ENCODE measurements around the gene SEC11C.

Gene SEC11C
- long read RNA-seq, donor 1, transcript SEC11C-204 (6 exons, 1,202 nt), result major isoform, 59 of 83 reads
- long read RNA-seq, donor 1, transcript SEC11C-203 (3 exons, 1,088 nt), result minor isoform, 9 of 83 reads
- long read RNA-seq, donor 1, partial matches to known transcripts, result 7 of 83 reads
- long read RNA-seq, donor 1, other reads (novel, unspliced or antisense), result 0 of 83 reads
- long read RNA-seq, donor 2, transcript SEC11C-204 (6 exons, 1,202 nt), result major isoform, 31 of 37 reads
- long read RNA-seq, donor 2, partial matches to known transcripts, result 0 of 37 reads
- long read RNA-seq, donor 2, other reads (novel, unspliced or antisense), result 0 of 37 reads
- long read RNA-seq, donor 3, transcript SEC11C-204 (6 exons, 1,202 nt), result major isoform, 16 of 24 reads
- long read RNA-seq, donor 3, partial matches to known transcripts, result 0 of 24 reads
- long read RNA-seq, donor 3, other reads (novel, unspliced or antisense), result 0 of 24 reads
- long read RNA-seq, donor 4, transcript SEC11C-204 (6 exons, 1,202 nt), result major isoform, 22 of 34 reads
- long read RNA-seq, donor 4, partial matches to known transcripts, result 0 of 34 reads
- long read RNA-seq, donor 4, other reads (novel, unspliced or antisense), result 0 of 34 reads
- long read RNA-seq, donor 5, transcript SEC11C-202 (4 exons, 2,054 nt), result minor isoform, 5 of 49 reads
- long read RNA-seq, donor 5, transcript SEC11C-204 (6 exons, 1,202 nt), result major isoform, 36 of 49 reads
- long read RNA-seq, donor 5, transcript SEC11C-205 (5 exons, 718 nt), result minor isoform, 6 of 49 reads
- long read RNA-seq, donor 5, partial matches to known transcripts, result 0 of 49 reads
- long read RNA-seq, donor 5, other reads (novel, unspliced or antisense), result 0 of 49 reads
- long read RNA-seq, donor 6, transcript SEC11C-204 (6 exons, 1,202 nt), result major isoform, 23 of 32 reads
- long read RNA-seq, donor 6, partial matches to known transcripts, result 0 of 32 reads
- long read RNA-seq, donor 6, other reads (novel, unspliced or antisense), result 0 of 32 reads
- long read RNA-seq, donor 7, result 0 reads
- long read RNA-seq, donor 8, transcript SEC11C-204 (6 exons, 1,202 nt), result major isoform, 41 of 48 reads
- long read RNA-seq, donor 8, partial matches to known transcripts, result 0 of 48 reads
- long read RNA-seq, donor 8, other reads (novel, unspliced or antisense), result 0 of 48 reads

GRCh38 chr18:59139615-59140301 is at the start of gene SEC11C:
TSS of gene SEC11C (plus strand) at chr18:59139884. CDS start at chr18:59139949, 65 bp downstream.
- peak; percentile 98 for DNase-seq

GRCh38 chr18:59090966-59091603 is 48.6 kb upstream of the SEC11C start:
- DNase-seq, result no peak

- no peak for DNase-seq
Observed at GRCh38 chr18:59093668-59094067, 46.0 kb upstream of the SEC11C start.

DNA sequence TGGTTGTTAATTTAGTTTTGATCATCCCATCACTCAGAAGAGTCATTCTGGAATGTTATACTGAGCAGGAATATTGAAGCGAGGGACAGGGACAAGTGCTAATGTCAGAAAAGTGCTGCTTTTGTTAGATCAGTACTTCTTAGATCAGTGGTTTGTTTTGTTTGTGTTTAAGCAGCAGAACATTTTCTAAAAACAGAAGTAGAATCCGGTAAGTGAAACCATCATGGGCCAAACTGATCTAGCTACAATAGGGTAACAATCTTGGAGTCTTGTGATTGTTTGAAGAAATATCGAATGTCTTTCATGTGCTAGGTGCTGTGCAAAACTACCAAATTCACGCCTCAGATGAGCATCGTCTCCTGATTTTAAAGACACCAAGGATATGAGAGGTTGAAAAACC is 45.1 kb upstream of the SEC11C start:
- DNase-seq, result no peak

DNA sequence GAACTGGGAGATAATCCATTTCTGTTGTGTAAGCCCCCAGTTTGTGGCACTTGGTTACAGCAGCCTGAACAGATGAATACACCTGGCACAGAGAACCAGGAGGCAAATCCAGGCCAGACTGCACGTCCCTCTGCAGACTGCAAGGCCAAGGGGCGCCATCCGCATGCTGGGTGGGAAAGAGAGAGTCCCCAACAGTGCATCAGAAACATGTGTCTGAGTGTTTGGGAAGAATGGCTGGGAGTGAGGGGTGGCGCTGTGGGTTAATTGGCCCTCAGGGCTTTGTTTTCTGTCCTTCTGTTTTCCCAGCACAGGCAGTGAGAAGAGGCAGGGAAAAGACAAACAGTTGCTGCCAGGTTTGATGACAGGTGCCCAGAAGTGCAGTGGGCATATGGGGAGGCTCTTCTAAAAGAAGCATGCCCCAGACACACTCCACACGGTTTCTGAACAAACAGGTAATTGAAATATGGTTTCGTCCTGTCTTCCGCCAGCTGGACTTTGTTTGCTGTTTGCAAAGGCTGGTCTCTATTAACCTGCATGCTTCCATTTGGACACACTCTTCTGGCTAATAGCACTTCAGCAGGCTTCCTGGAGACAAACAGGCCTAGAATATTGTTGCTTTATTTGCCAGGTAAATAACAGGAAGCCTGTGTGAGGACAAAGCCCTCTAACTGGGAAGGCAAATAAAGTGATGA is 43.4 kb upstream of the SEC11C start:
- DNase-seq, result no peak

DNA sequence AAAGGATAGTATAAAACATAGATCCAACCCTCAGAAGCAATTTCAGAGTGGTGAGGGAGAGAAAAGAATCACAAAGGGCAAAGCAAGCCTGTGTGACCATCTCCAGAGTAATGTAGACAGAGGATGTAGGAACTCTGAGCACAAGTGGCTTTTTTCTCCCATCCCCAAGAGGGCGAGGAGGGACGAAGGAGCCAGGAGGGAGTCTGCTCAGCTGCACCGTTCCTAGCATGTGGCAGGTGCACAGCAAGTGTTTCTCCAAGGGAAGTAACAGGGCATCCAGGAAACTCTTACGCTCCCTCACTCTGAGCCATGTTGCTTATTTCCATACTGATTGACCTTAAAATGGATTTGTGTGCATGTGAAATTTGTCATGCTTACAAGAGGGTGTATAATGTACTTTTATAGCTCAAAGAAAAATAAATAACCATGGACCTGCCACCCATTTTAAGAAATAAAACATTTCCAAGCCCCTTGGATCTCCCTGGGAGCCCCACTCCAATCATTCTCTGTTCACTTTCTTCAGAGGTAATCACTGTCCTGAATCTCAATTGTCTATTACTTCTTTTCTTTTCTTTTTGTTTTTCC is 37.8 kb upstream of the SEC11C start:
- no peak for DNase-seq

DNA sequence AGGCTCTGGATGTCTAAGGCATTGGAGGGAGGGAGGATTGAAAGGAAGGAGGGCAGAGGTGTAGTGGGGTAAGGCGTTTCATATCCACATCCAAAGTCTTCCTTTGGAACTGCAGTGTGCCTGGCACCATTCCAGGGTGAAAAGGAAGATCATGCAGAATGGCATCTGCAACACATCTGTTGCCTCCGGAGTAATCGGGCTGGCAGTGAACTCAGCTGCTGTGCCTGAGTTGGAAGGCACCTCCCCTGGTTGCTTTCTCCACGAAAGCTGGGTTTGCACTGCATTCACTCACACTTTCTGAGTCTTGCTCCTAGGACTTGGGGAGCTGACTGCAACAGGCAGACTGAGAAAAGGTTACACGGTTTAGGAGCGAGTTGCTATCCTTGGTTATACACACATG is 30.3 kb upstream of the SEC11C start:
- DNase-seq, result no peak

DNA sequence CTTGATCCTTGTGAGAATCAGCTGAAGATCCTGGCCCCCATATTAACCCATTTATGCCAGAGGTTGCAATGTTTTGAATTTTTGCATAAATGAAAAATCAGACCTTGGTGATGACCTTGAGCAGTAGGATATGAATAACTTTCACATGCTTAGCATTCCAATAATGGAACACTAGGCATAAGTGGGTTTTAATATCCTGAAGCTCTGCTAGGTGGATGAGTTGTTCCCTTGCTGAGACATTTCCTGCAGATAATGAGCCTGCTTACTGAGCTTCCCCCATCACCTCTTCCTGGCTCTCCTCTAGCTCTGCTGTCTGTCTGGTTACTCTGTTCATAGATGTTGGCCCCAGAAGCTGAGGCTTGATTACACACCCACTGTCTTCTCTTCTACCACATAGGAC is 25.5 kb upstream of the SEC11C start:
- no peak for DNase-seq

DNA sequence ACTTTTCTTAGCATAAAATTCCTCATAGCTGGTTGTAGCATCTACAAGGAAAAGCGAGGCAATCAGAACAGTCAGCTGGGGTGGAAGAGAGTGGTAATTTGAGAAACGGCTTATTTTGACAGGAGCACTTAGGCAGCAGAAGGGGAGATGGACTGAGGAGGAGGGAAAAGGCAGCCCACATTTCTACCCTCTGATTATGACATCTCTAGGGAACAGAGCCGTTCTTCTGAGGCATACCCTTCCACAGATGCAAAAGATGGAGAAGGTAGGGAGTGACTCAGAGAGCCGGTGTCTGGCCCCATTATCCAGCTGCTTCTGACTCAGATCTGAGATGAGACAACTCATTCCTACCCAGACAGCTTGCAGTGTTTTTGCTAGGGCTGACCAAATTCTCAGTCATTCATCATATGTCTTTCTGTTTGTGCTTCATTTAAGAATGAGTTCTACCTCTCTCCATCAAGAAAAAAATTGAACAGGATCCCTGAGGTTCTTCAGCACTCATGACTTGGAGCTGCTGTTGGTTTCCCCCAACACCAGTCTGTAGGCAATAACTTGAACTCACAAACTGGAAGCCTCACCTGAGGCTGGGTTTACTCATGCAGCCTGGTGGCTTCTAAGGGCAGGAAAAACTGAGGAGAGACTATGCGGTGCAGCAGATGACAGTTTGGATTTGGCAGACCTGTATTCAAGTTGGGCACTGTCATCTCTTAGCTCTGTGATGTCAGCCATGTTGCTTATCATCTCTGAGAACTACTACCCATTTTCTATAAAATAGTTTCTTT is 15.9 kb upstream of the SEC11C start:
- DNase-seq, result no peak

GRCh38 chr18:59124370-59124704 is 15.3 kb upstream of the SEC11C start:
- DNase-seq, result no peak

DNA sequence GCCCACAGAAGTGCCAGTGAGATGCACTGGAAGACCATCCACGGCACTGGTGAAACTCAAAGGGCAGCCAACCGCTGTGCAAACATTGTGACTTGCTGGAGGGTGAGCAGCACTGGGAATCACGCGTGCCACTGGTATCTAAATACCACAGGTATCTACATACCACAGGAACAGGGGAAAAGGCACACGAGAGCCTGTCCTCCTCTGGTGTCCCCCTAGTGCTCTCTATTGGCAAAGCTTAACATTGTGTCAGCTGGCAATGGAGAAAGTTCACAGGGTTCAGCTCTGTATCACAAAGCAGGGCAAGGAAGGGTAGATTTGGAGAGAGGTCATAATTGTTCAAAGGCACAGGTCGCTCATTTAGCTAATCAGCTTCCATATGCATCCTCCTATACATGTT is 12.6 kb upstream of the SEC11C start:
- no peak for DNase-seq

- DNase-seq, result no peak
Observed at GRCh38 chr18:59129951-59130703, 9.6 kb upstream of the SEC11C start.

- DNase-seq, result no peak
Observed at GRCh38 chr18:59132810-59133465, 6.7 kb upstream of the SEC11C start.

DNA sequence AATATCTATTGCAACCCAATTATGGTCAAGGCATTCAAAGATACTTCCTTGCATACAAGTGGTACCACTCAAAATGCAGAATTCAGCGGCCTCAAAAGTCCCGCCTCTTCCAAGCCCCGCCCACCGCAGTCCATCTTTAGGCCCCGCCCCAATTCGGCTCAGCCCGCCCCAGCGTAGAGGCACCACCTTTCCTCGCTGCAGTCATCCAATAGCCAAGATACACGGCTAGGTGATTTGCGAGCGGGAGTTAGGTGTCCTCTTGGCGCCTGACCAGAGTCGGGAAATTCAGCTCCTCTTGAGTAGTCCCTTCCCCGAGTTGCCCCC is 431 bp upstream of the SEC11C start:
- DNase-seq, result no peak

DNA sequence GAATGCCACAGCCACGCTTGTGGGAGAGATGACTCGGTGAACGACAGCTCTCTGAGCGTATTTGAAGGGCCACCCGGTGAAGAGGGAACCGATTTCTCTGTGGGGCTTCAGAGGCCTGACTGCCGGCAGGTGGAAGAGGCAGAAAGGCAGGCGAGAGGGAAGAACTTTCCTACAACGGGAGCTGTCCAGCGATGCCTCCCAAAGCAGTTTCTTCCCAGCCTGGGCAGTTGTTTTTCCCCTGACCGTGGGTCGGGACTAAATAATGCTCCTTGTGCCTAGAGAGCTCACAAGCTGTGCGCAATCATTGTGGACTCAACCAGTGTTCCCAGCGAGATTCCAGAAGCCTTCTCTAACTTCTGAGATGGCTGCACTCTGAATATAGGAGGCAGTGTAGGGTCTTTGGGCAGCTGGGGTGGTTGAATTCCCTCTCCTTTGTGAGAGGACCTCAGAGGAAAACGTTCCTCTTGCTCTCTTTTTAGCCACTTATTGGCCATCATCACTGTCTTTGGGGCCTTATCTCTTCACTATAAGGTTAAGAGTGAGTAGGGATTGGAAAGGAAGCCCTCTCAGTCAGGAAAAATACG is 710 bp downstream of the SEC11C start:
- no peak for DNase-seq

GRCh38 chr18:59141294-59142068 is 1.8 kb downstream of the SEC11C start:
- DNase-seq, result no peak

- DNase-seq, result no peak
Observed at GRCh38 chr18:59142274-59142673, 2.6 kb downstream of the SEC11C start.
